ENCODE measurements around the gene RSKR. TPM values are rescaled to one million over a fixed set of nuclear protein-coding genes. Genes with fewer than 3 reads are reported as not detected.

Gene RSKR
- total and polyA plus RNA-seq, 2 experiments from 2014 or later: 7.5 to 38.8 TPM

DNA sequence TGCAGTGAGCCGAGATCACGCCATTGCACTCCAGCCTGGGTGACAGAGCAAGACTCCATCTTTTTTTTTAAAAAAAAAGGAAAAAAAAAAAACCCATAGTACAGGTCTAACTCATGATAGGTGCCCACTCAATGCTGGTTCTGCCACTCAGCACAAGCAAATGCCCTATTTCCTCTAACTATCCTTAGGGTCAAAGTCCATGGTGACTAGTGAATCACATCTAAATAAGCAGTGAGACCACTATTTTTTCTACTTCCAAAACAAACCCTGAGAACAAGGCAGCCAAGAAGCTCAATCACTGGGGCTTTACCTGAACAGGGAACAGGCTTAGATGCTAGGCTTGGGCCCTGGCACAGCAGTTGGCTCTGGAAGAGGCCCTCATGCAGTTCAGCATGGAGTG lies 27.6 kb upstream of the RSKR start (continued):
- TF ChIP-seq, protein P1, sequence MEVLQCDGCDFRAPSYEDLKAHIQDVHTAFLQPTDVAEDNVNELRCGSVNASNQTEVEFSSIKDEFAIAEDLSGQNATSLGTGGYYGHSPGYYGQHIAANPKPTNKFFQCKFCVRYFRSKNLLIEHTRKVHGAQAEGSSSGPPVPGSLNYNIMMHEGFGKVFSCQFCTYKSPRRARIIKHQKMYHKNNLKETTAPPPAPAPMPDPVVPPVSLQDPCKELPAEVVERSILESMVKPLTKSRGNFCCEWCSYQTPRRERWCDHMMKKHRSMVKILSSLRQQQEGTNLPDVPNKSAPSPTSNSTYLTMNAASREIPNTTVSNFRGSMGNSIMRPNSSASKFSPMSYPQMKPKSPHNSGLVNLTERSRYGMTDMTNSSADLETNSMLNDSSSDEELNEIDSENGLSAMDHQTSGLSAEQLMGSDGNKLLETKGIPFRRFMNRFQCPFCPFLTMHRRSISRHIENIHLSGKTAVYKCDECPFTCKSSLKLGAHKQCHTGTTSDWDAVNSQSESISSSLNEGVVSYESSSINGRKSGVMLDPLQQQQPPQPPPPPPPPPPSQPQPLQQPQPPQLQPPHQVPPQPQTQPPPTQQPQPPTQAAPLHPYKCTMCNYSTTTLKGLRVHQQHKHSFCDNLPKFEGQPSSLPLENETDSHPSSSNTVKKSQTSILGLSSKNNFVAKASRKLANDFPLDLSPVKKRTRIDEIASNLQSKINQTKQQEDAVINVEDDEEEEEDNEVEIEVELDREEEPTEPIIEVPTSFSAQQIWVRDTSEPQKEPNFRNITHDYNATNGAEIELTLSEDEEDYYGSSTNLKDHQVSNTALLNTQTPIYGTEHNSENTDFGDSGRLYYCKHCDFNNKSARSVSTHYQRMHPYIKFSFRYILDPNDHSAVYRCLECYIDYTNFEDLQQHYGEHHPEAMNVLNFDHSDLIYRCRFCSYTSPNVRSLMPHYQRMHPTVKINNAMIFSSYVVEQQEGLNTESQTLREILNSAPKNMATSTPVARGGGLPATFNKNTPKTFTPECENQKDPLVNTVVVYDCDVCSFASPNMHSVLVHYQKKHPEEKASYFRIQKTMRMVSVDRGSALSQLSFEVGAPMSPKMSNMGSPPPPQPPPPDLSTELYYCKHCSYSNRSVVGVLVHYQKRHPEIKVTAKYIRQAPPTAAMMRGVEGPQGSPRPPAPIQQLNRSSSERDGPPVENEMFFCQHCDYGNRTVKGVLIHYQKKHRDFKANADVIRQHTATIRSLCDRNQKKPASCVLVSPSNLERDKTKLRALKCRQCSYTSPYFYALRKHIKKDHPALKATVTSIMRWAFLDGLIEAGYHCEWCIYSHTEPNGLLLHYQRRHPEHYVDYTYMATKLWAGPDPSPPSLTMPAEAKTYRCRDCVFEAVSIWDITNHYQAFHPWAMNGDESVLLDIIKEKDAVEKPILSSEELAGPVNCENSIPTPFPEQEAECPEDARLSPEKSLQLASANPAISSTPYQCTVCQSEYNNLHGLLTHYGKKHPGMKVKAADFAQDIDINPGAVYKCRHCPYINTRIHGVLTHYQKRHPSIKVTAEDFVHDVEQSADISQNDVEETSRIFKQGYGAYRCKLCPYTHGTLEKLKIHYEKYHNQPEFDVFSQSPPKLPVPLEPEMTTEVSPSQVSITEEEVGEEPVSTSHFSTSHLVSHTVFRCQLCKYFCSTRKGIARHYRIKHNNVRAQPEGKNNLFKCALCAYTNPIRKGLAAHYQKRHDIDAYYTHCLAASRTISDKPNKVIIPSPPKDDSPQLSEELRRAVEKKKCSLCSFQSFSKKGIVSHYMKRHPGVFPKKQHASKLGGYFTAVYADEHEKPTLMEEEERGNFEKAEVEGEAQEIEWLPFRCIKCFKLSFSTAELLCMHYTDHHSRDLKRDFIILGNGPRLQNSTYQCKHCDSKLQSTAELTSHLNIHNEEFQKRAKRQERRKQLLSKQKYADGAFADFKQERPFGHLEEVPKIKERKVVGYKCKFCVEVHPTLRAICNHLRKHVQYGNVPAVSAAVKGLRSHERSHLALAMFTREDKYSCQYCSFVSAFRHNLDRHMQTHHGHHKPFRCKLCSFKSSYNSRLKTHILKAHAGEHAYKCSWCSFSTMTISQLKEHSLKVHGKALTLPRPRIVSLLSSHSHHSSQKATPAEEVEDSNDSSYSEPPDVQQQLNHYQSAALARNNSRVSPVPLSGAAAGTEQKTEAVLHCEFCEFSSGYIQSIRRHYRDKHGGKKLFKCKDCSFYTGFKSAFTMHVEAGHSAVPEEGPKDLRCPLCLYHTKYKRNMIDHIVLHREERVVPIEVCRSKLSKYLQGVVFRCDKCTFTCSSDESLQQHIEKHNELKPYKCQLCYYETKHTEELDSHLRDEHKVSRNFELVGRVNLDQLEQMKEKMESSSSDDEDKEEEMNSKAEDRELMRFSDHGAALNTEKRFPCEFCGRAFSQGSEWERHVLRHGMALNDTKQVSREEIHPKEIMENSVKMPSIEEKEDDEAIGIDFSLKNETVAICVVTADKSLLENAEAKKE (CRISPR knock-in tag; IDR thresholded peaks at IDR 0.05): no peak

DNA sequence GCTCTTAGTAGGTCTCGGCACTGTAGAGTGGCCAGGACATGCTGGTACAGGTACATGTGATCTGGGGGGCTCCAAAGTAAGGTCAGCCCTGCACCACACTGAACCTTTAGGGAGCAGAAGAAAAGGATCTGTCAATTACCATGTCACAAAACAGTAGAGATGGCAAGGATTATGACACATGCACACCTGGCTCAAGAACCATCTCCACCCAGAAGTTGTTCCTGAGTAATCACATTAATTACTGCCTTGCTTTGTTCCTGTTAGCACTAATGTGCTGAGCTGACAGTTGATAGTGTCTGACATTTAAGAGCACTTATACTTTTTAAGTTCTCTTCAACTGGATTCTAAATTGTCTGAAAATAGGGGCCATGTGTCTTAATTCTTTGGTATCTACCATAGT lies 21.5 kb upstream of the RSKR start:
- Histone ChIP-seq H3K4me3 (no peak overlapping the region), H3F3A (replicated peaks; ENCODE audit: low read depth) (0 out of 2 replicates have a peak, but pooled peaks cover 15% of the 10 kb centered on the region), H3K79me2 (replicated peaks; ENCODE audit: insufficient read depth) (peaks cover 40% of the 10 kb centered on the region), H2AFZ (no peak overlapping the region), H3K4me1 (ENCODE audit: insufficient read depth) (no peaks in the 10 kb centered on the region), H3K27me3 (ENCODE audit: insufficient read depth) (no peaks in the 10 kb centered on the region), H3K36me3 (ENCODE audit: insufficient read depth) (peaks cover 83% of the 10 kb centered on the region), H3K9me2 (ENCODE audit: insufficient read depth) (no peaks in the 10 kb centered on the region), H3K27ac (ENCODE audit: low read depth) (no peak overlapping the region), H4K20me1 (replicated peaks; ENCODE audit: insufficient read depth) (peaks cover 39% of the 10 kb centered on the region), H3K4me2 (no peak overlapping the region)
- no peak for ATAC-seq
- Mint-ChIP-seq H3K4me3 (no peak overlapping the region), H3K36me3 (ENCODE audit: low read depth) (peaks cover 96% of the 10 kb centered on the region), H3K27ac (no peak overlapping the region), H3K27me3 (ENCODE audit: insufficient read depth, low read depth, poor library complexity) (peaks cover 1% of the 10 kb centered on the region), H3K9me3 (no peaks in the 10 kb centered on the region), H3K4me1 (no peaks in the 10 kb centered on the region; the same call in 2 of the 3 replicates)
- DNase-seq (ENCODE audit: low spot score): no peak
- no peak for TF ChIP-seq NANOG (IDR thresholded peaks at IDR 0.05; ENCODE audit: borderline replicate concordance)
- TF ChIP-seq, protein P2, sequence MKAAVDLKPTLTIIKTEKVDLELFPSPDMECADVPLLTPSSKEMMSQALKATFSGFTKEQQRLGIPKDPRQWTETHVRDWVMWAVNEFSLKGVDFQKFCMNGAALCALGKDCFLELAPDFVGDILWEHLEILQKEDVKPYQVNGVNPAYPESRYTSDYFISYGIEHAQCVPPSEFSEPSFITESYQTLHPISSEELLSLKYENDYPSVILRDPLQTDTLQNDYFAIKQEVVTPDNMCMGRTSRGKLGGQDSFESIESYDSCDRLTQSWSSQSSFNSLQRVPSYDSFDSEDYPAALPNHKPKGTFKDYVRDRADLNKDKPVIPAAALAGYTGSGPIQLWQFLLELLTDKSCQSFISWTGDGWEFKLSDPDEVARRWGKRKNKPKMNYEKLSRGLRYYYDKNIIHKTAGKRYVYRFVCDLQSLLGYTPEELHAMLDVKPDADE (IDR thresholded peaks at IDR 0.05): no peak
- no peak for TF ChIP-seq STAT1 (IDR thresholded peaks at IDR 0.05; ENCODE audit: unreplicated experiment)
- no peak for TF ChIP-seq ZNF114 (CRISPR knock-in tag; IDR thresholded peaks at IDR 0.05)
- TF ChIP-seq, protein P1 (CRISPR knock-in tag; IDR thresholded peaks at IDR 0.05): no peak
